SJCRH30 (cell line): ENCODE data around the gene RCOR1. TPM values are rescaled to one million over a fixed set of nuclear protein-coding genes. Genes with fewer than 3 reads are reported as not detected.
"Not testable (repeated sequence)": the region's sequence is repeated elsewhere in the genome, so short reads cannot be mapped to it uniquely, and the experiment has no call there.

Source experiments
- DNase-seq, 2 experiments: peaks; one replicate each; pipeline ENCODE4 v3.0.0-alpha.2; 2015 to 2020
- H3K27ac ChIP-seq: fragments of 250-450 bp; sonication (Bioruptor Pico); 2 replicates; pipeline ENCODE4 v1.5.1; 2020; ENCODE audit warnings: mild to moderate bottlenecking, moderate library complexity
- H3K27me3 ChIP-seq: fragments of 250-450 bp; sonication (Bioruptor Pico); 2 replicates; pipeline ENCODE4 v1.5.1; 2020; ENCODE audit warnings: mild to moderate bottlenecking, moderate library complexity
- H3K36me3 ChIP-seq: fragments of 250-450 bp; sonication (Bioruptor Pico); 2 replicates; pipeline ENCODE4 v1.5.1; 2020; ENCODE audit warnings: mild to moderate bottlenecking, moderate library complexity
- H3K4me1 ChIP-seq: fragments of 250-450 bp; sonication (Bioruptor Pico); 2 replicates; pipeline ENCODE4 v1.5.1; 2020; ENCODE audit warnings: mild to moderate bottlenecking, moderate library complexity
- H3K4me3 ChIP-seq: fragments of 250-450 bp; sonication (Bioruptor Pico); 2 replicates; pipeline ENCODE4 v1.5.1; 2020; ENCODE audit warnings: mild to moderate bottlenecking, moderate library complexity
- H3K9me3 ChIP-seq: fragments of 250-450 bp; sonication (Bioruptor Pico); replicated peaks from 2 replicates; pipeline ENCODE4 v1.5.1; 2020; ENCODE audit warnings: mild to moderate bottlenecking, moderate library complexity
- total RNA-seq: library from RNA; depleted of rRNA; stranded (reverse); fragments of >200 nt; shearing (Covaris generic); gene quantifications from 2 replicates; pipeline ENCODE4 v1.2.3, GENCODE V29; 2014

The RCOR1 gene
- total RNA-seq, 1 experiment from 2014 or later = 18.2 TPM

DNA sequence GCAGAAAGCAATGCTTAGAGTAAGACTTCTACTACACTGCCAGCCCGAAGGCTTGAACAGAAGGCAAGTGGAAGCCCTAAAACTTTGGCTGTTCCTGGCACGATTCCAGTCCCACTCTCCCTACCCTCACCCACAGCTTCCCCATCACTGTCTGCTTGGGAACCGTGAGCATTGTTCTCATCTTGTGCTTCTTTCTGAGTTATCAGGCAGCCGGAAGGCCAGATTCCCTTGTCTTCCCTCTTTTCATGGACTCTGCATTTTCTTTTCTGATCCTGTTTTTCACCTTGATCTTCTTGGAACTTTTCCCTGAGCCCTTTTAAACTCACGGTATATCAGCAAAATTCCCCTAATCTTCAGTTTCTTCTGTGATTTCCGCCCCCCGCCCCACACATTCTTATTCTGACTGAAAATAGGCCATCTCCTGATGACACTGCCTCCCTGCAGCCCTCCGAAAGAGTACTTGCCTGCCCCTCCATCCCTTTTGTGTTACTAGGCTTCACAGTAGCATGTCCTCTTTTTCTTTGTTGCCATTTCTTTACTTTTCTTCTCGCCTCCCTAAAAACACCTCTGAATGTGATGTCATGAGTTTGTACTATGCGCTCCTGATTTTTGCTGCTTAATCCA lies 29.9 kb downstream of the RCOR1 start:
- H3K27ac ChIP-seq = no peak overlapping the region
- no peaks in the 10 kb centered on the region for H3K4me1 ChIP-seq
- no peaks in the 10 kb centered on the region; the same call in 1 of the 2 replicates for H3K36me3 ChIP-seq
- DNase-seq = peak in 1 of 2 experiments; percentile 42
- no peak overlapping the region for H3K4me3 ChIP-seq
- no peaks in the 10 kb centered on the region for H3K9me3 ChIP-seq
- no peaks in the 10 kb centered on the region for H3K27me3 ChIP-seq

DNA sequence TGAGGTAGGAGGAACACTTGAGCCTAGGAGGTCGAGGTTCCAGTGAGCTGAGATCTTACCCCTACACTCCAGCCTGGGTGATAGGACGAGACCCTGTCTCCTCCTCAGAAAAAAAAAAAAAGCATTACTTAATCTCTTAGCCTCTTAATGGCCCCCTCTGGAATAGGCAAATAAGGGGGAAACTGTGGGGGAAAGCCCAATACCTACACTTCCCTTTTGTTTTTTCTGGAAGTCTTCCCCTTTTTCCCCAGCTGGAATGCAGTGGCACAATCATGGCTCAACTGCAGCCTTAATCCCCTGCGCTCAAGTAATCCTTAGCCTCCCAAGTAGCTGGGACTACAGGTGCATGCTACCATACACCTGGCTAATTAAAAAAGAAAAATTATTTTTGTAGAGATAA lies 32.2 kb downstream of the RCOR1 start:
- Histone ChIP-seq H3K9me3 (no peaks in the 10 kb centered on the region), H3K4me1 (peaks cover under 1% of the 10 kb centered on the region), H3K27me3 (no peaks in the 10 kb centered on the region), H3K4me3 (no peak overlapping the region), H3K27ac (no peak overlapping the region), H3K36me3 (no peaks in the 10 kb centered on the region)
- DNase-seq = no peak

DNA sequence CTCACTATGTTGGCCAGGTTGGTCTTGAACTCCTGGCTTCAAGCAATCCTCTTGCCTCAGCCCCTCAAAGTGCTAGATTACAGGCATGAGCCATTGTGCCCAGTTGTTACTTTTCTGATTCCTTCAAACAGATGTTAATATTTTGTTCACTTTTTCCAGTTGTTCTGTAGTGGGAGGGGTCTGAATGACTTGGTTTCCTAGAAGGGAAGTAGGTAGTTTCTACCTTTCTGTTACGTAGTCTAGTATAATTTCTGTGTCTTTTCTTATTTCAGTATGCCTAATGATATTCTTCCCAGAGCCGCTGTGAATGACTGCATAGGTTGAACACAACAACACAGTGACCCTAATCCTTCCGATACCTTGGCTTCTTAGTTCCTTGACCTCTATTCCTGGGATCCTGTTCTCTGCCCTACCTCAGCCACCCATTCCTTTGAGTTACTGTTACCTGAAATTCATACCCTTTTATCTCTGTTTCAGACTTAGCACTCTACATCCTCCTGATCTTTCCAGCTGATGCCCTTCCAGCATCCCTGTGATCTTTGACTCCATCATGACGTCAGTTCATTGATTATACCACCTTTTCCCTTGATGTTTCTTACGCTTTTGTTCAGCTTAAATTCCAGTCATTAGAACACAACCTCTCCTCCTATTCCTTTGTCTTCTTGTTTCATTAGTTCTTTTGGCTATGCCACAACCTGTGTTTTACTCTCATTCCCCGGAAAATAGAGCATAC lies 33.3 kb downstream of the RCOR1 start:
- DNase-seq = no peak
- no peak overlapping the region for H3K4me3 ChIP-seq
- no peaks in the 10 kb centered on the region for H3K27me3 ChIP-seq
- H3K4me1 ChIP-seq = peaks cover 12% of the 10 kb centered on the region
- H3K36me3 ChIP-seq = no peaks in the 10 kb centered on the region
- H3K27ac ChIP-seq = no peak overlapping the region
- no peaks in the 10 kb centered on the region for H3K9me3 ChIP-seq

- no peak for DNase-seq
- no peaks in the 10 kb centered on the region for H3K27me3 ChIP-seq
- no peak overlapping the region for H3K27ac ChIP-seq
- no peaks in the 10 kb centered on the region for H3K36me3 ChIP-seq
- H3K9me3 ChIP-seq = no peaks in the 10 kb centered on the region
- H3K4me3 ChIP-seq = no peak overlapping the region
- H3K4me1 ChIP-seq = peaks cover 12% of the 10 kb centered on the region
These were observed 34.1 kb downstream of the RCOR1 start for GRCh38 chr14:102626530-102626929.

DNA sequence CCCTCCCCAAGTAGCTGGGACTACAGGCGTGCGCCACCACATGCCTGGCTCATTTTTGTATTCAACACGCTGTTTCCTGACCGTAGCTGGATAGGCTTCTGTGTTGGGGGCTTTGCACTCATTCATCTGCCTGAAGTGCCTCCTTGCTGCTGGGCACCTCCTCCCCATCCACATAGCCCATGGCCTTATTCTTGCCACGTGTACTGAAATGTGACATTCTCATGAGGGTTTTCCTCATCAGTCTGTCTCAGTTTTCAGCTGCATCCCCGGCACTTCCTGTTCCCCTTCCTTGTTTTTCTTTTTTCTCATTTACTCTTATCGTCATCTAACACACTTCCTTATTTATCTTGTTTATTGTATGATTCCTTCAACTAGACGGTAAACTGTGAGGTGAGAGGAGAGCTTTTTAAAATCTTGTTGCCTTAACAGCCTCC lies 36.6 kb downstream of the RCOR1 start:
- Histone ChIP-seq H3K9me3 (no peaks in the 10 kb centered on the region), H3K27ac (no peak overlapping the region), H3K4me1 (peaks cover 12% of the 10 kb centered on the region)

DNA sequence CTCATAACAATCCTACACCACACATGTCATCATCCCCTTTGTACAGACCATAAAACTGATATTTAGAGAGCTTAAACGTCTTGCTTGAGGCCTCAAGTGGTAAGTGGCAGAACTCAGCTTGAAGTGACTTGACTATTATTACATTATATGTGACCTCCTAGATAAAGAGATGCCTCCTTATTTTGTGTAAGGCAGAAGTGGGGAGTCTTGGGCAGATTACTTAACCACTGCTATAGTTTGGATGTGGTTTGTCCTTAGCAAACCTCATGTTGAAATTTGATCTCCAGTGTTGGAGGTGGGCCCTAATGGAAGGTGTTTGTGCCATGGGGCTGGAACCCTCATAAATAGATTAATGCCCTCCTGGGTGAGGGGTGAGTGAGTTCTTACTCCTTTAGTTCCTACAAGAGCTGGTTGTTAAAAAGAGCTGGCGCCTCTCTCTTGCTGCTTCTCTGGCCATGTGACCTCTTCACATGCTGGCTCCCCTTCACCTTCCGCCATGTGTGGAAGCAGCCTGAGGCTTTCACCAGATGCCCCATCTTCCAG lies 37.4 kb downstream of the RCOR1 start:
- H3K9me3 ChIP-seq = no peaks in the 10 kb centered on the region
- H3K36me3 ChIP-seq = no peaks in the 10 kb centered on the region; the same call in 1 of the 2 replicates
- peak in 1 of 2 experiments; percentile 37 for DNase-seq
- peaks cover 12% of the 10 kb centered on the region for H3K4me1 ChIP-seq
- H3K4me3 ChIP-seq = no peak overlapping the region
- H3K27me3 ChIP-seq = no peaks in the 10 kb centered on the region
- no peak overlapping the region for H3K27ac ChIP-seq

More for the DNA sequence above, 36.6 kb downstream of the RCOR1 start:
- H3K36me3 ChIP-seq = no peaks in the 10 kb centered on the region
- no peak for DNase-seq
- H3K4me3 ChIP-seq = no peak overlapping the region
- H3K27me3 ChIP-seq = no peaks in the 10 kb centered on the region

GRCh38 chr14:102630405-102630804 lies 38.0 kb downstream of the RCOR1 start:
- peak in 1 of 2 experiments; percentile 9 for DNase-seq
- Histone ChIP-seq H3K27ac (no peak overlapping the region), H3K4me1 (peaks cover 12% of the 10 kb centered on the region), H3K27me3 (no peaks in the 10 kb centered on the region), H3K4me3 (no peak overlapping the region), H3K9me3 (no peaks in the 10 kb centered on the region), H3K36me3 (no peaks in the 10 kb centered on the region; the same call in 1 of the 2 replicates)

DNA sequence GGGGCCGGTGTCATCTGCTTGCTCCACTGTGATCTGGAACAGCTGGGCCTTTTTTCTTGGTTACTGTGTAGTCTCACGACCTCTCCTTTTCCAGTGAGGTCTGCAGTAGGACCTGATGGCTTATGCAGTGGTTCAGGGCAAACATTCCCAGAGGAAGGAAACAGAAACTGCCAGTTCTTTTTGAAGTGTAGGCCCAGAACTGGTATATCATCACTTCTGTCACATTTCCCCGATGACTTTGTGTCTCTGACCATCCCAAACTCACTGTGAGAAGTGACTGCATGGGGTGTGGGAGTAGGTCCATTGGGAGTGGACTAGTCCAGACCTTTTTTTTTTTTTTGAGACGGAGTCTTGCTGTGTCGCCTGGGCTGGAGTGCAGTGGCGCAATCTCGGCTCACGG lies 38.4 kb downstream of the RCOR1 start:
- no peaks in the 10 kb centered on the region for H3K9me3 ChIP-seq
- H3K27ac ChIP-seq = no peak overlapping the region

DNA sequence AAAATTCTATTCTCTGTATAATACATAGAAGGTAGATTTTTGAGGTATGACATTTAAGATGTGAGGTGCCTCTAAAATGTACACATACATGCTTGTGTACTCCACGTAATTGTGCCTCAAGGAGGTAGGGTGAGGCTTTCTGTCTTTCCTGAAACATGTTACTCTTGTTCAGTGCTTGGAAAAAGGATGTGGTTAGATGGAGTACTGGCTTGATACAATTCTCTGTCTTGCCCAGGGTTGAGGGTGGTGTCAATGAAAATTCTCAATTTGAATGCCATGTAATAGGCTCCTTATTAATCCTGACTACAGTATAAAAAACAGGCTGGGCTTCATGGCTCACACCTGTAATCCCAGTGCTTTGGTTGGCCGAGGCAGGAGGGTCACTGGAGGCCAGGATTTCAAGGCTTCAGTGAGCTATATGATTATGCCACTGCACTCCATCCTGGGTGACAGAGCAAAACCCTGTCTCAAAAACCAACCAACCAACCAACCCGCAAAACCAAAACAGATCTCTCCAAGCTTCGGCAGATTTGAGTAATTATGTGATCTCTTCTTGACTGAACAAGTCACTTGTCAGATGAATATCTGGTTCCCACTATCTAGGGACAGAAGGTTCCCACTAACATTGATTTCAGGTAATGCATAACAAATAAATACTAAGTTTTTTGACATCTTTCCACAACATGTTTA lies 41.6 kb downstream of the RCOR1 start:
- no peak overlapping the region for H3K4me3 ChIP-seq
- H3K9me3 ChIP-seq = no peaks in the 10 kb centered on the region
- peaks cover 12% of the 10 kb centered on the region for H3K4me1 ChIP-seq
- DNase-seq = no peak
- no peak overlapping the region for H3K27ac ChIP-seq
- H3K36me3 ChIP-seq = no peaks in the 10 kb centered on the region; the same call in 1 of the 2 replicates
- no peaks in the 10 kb centered on the region for H3K27me3 ChIP-seq

More for the DNA sequence above, 38.4 kb downstream of the RCOR1 start:
- H3K4me3 ChIP-seq = no peak overlapping the region
- H3K4me1 ChIP-seq = peaks cover 12% of the 10 kb centered on the region
- DNase-seq = peak in 1 of 2 experiments; percentile 24
- H3K27me3 ChIP-seq = no peaks in the 10 kb centered on the region
- no peaks in the 10 kb centered on the region; the same call in 1 of the 2 replicates for H3K36me3 ChIP-seq

GRCh38 chr14:102639611-102640010 lies 47.2 kb downstream of the RCOR1 start:
- not testable (repeated sequence) for H3K4me1 ChIP-seq, H3K27ac ChIP-seq, H3K27me3 ChIP-seq, DNase-seq, H3K36me3 ChIP-seq, H3K9me3 ChIP-seq, H3K4me3 ChIP-seq

DNA sequence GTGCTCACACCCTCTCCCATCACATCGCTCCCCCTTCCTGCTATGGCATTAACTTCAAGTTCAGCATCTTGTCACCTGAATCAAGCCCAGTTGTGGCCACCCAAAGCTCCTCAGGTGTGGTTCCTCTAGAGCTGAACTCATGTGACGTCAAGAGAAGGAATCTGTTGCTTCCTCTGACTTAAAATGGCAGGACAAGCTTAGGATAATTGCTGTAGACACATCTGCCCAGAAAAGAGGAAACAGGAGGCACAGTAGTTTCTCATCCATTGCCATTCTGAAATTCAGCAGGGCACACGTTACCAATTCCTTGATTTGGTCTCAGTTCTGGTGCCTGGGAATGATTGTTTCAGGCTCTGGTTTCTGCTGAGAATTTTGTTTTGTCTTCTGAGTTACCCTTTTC lies 52.1 kb downstream of the RCOR1 start:
- Histone ChIP-seq H3K27me3 (no peaks in the 10 kb centered on the region), H3K4me3 (no peak overlapping the region), H3K4me1 (no peaks in the 10 kb centered on the region), H3K27ac (no peak overlapping the region), H3K36me3 (no peaks in the 10 kb centered on the region), H3K9me3 (no peaks in the 10 kb centered on the region; the same call in 1 of the 2 replicates)
- DNase-seq = no peak

GRCh38 chr14:102645746-102646440 lies 53.4 kb downstream of the RCOR1 start:
- no peak for DNase-seq
- no peaks in the 10 kb centered on the region for H3K4me1 ChIP-seq
- no peak overlapping the region for H3K4me3 ChIP-seq
- H3K27me3 ChIP-seq = no peaks in the 10 kb centered on the region
- H3K9me3 ChIP-seq = no peaks in the 10 kb centered on the region; the same call in 1 of the 2 replicates
- H3K27ac ChIP-seq = no peak overlapping the region
- H3K36me3 ChIP-seq = no peaks in the 10 kb centered on the region

DNA sequence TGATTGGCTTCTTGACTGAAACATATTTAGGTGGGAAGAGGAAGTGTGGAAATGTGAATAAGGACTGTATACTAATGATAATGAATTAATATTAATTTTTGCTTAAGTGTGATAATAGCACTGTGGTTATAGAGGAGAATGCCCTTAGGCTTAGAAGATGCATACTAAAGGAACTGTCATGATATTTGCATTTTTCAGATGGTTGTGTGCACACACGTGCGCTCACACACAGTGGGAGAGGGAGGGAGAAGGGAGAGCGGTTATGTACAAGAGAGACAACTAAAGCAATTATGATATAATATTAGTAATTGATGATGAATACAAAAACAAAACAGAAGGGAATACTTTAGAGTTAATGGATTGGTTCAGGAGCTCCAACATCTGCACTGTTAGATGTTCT lies 54.2 kb downstream of the RCOR1 start:
- no peak for DNase-seq
- Histone ChIP-seq H3K4me3 (no peak overlapping the region), H3K27me3 (no peaks in the 10 kb centered on the region), H3K36me3 (no peaks in the 10 kb centered on the region), H3K4me1 (no peaks in the 10 kb centered on the region), H3K27ac (no peak overlapping the region), H3K9me3 (no peaks in the 10 kb centered on the region; the same call in 1 of the 2 replicates)

DNA sequence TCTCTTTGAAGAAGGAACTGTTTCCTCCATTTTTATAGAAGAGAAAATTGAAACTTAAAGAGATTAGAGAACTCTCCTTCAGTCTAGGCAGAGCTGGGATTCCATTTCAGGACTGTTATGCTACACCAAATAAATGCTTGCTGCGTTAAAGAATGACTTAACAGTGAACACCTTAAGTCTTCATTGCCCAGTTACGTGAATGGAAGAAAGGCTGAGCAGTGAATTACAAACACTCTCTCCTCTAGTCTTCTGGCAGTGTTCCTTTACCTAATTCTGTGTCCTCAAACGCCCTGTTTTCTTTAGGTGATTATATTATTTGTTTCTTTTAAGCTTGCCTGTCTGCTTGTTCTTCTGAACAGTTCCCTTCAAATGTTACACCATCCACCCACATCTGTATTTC lies 59.7 kb downstream of the RCOR1 start:
- no peak for DNase-seq
- Histone ChIP-seq H3K36me3 (no peaks in the 10 kb centered on the region), H3K9me3 (no peaks in the 10 kb centered on the region), H3K27ac (no peak overlapping the region), H3K4me1 (no peaks in the 10 kb centered on the region), H3K4me3 (no peak overlapping the region), H3K27me3 (no peaks in the 10 kb centered on the region)
